H1 (cell line): ENCODE results near the gene FBXL17. TPM values are rescaled to one million over a fixed set of nuclear protein-coding genes. Genes with fewer than 3 reads are reported as not detected.
A peak's percentile ranks its signal among the peaks of the same experiment; 100 is the strongest.

Experiments used
- CTCF ChIA-PET: fragments of 300-600 bp; sonication (Branson Sonifier 250); formaldehyde crosslinking; loops from one replicate; lab custom pipeline; 2021; ENCODE audit not compliant: partially characterized antibody; lab: Charles Lee
- POLR2A ChIA-PET: fragments of 300-600 bp; sonication (Branson Sonifier 250); formaldehyde crosslinking; loops from one replicate; lab custom pipeline; 2021; ENCODE audit warnings: inconsistent platforms; ENCODE audit not compliant: partially characterized antibody; lab: Charles Lee
- DNase-seq, 2 experiments: peaks; one replicate each; pipeline versions ENCODE4 v3.0.0 to v3.0.0-alpha.2; 2010 to 2022; ENCODE audit warnings: low spot score in 2 of 2, low read depth in 1 of 2, mixed read lengths in 1 of 2
- FAIRE-seq: peaks from 2 replicates; lab custom pipeline; 2011; peaks lifted over from hg19 to GRCh38; lab: Jason Lieb, UNC
- H2AFZ ChIP-seq: 2 replicates; pipeline ENCODE4 v1.8.1; 2012; ENCODE audit warnings: low read length, inconsistent platforms
- H2AK5ac ChIP-seq: 2 replicates; pipeline ENCODE4 v1.6.1; 2013; ENCODE audit warnings: low read depth, low read length
- H2BK120ac ChIP-seq: replicated peaks from 2 replicates; pipeline ENCODE3; 2013; ENCODE audit warnings: low read depth, low read length, inconsistent platforms
- H2BK12ac ChIP-seq: 2 replicates; pipeline ENCODE4 v1.6.1; 2013; ENCODE audit warnings: low read depth, low read length
- H2BK15ac ChIP-seq: 2 replicates; pipeline ENCODE4 v1.6.1; 2013; ENCODE audit warnings: low read length
- H2BK20ac ChIP-seq: 2 replicates; pipeline ENCODE4 v1.6.1; 2013; ENCODE audit warnings: low read length
- H2BK5ac ChIP-seq: 2 replicates; pipeline ENCODE4 v1.6.1; 2013; ENCODE audit warnings: low read depth, low read length
- H3K14ac ChIP-seq: 2 replicates; pipeline ENCODE4 v1.6.1; 2013; ENCODE audit warnings: inconsistent platforms; ENCODE audit not compliant: insufficient read length
- H3K18ac ChIP-seq: 2 replicates; pipeline ENCODE4 v1.6.1; 2013; ENCODE audit warnings: low read length; ENCODE audit errors: extremely low read depth
- H3K23ac ChIP-seq: 2 replicates; pipeline ENCODE4 v1.6.1; 2013; ENCODE audit warnings: inconsistent platforms; ENCODE audit not compliant: insufficient read length
- H3K23me2 ChIP-seq: 2 replicates; pipeline ENCODE4 v1.6.1; 2013; ENCODE audit warnings: low read depth, low read length
- H3K27ac ChIP-seq: 2 replicates; pipeline ENCODE4 v1.6.1; 2011; ENCODE audit warnings: low read depth, low read length, inconsistent platforms
- H3K27me3 ChIP-seq, 4 experiments: replicated peaks in 1 of 4; 1 replicate in 1 of 4; 2 replicates in 3 of 4; pipeline versions ENCODE4 v1.6.1 to v1.8.1; 2011 to 2013; ENCODE audit warnings: low read length in 3 of 4, mild to moderate bottlenecking in 3 of 4, inconsistent platforms in 2 of 4, mixed read lengths in 2 of 4, moderate library complexity in 1 of 4; ENCODE audit not compliant: control insufficient read depth in 3 of 4, insufficient read depth in 3 of 4; ENCODE audit errors: extremely low read depth in 1 of 4
- H3K36me3 ChIP-seq, 4 experiments: 2 replicates each; pipeline versions ENCODE4 v1.6.1 to v1.8.1; 2011 to 2013; ENCODE audit warnings: mild to moderate bottlenecking in 4 of 4, low read length in 3 of 4, moderate library complexity in 2 of 4, control low read depth in 1 of 4, inconsistent platforms in 1 of 4; ENCODE audit not compliant: insufficient read depth in 4 of 4, control insufficient read depth in 2 of 4
- H3K4ac ChIP-seq: replicated peaks from 2 replicates; pipeline ENCODE3; 2013; ENCODE audit warnings: low read length, low read depth, mixed read lengths, inconsistent platforms; ENCODE audit not compliant: insufficient read length
- H3K4me1 ChIP-seq, 4 experiments: replicated peaks in 1 of 4; 1 replicate in 1 of 4; 2 replicates in 3 of 4; pipeline versions ENCODE4 v1.6.1 to v1.8.1; 2011 to 2013; ENCODE audit warnings: low read length in 3 of 4, inconsistent platforms in 2 of 4, mixed read lengths in 1 of 4; ENCODE audit not compliant: insufficient read depth in 4 of 4, control insufficient read depth in 3 of 4
- H3K4me2 ChIP-seq, 2 experiments: 2 replicates each; pipeline versions ENCODE4 v1.6.1 to v1.8.1; 2011 to 2013; ENCODE audit warnings: low read depth in 2 of 2, low read length in 2 of 2, control low read depth in 1 of 2, inconsistent platforms in 1 of 2, mild to moderate bottlenecking in 1 of 2; ENCODE audit not compliant: insufficient read depth in 1 of 2
- H3K4me3 ChIP-seq, 4 experiments: fragments of 200-600, 300-600 bp in 1 of 4; sonication (generic), shearing (Covaris generic), sonication (Bioruptor Twin) in 1 of 4; 2 replicates each; pipeline versions ENCODE4 v1.5.1 to v1.8.1; 2011 to 2016; ENCODE audit warnings: low read length in 4 of 4, low read depth in 3 of 4, control low read depth in 2 of 4, inconsistent platforms in 2 of 4, mild to moderate bottlenecking in 2 of 4, mixed read lengths in 1 of 4, moderate library complexity in 1 of 4; ENCODE audit not compliant: insufficient read depth in 2 of 4; ENCODE audit errors: extremely low read depth in 1 of 4
- H3K56ac ChIP-seq: replicated peaks from 2 replicates; pipeline ENCODE3; 2013; ENCODE audit warnings: low read depth, mild to moderate bottlenecking, mixed read lengths, low read length, inconsistent platforms; ENCODE audit not compliant: insufficient read length
- H3K79me1 ChIP-seq: 2 replicates; pipeline ENCODE4 v1.6.1; 2013; ENCODE audit warnings: low read depth, low read length, control low read depth
- H3K79me2 ChIP-seq, 2 experiments: 2 replicates each; pipeline versions ENCODE4 v1.6.1 to v1.8.1; 2012 to 2013; ENCODE audit warnings: low read length in 2 of 2, mild to moderate bottlenecking in 2 of 2, inconsistent platforms in 1 of 2; ENCODE audit not compliant: insufficient read depth in 2 of 2, control insufficient read depth in 1 of 2
- H3K9ac ChIP-seq, 4 experiments: replicated peaks in 1 of 4; 1 replicate in 1 of 4; 2 replicates in 3 of 4; pipeline versions ENCODE4 v1.6.1 to v1.8.1; 2011 to 2013; ENCODE audit warnings: low read depth in 3 of 4, low read length in 3 of 4, control low read depth in 2 of 4, mild to moderate bottlenecking in 2 of 4, moderate library complexity in 2 of 4, inconsistent platforms in 1 of 4; ENCODE audit errors: extremely low read depth in 1 of 4
- H3K9me3 ChIP-seq, 2 experiments: 2 replicates each; pipeline versions ENCODE4 v1.6.1 to v1.8.1; 2012 to 2013; ENCODE audit warnings: mild to moderate bottlenecking in 2 of 2, moderate library complexity in 2 of 2, control low read depth in 1 of 2, inconsistent platforms in 1 of 2, low read depth in 1 of 2, low read length in 1 of 2, mixed read lengths in 1 of 2; ENCODE audit not compliant: insufficient read depth in 2 of 2
- H4K20me1 ChIP-seq, 2 experiments: replicated peaks in 1 of 2; 2 replicates each; pipeline versions ENCODE3 to v1.8.1; 2011 to 2013; ENCODE audit warnings: inconsistent platforms in 2 of 2, low read length in 2 of 2, mild to moderate bottlenecking in 1 of 2; ENCODE audit not compliant: insufficient read depth in 2 of 2, control insufficient read depth in 1 of 2
- H4K5ac ChIP-seq: 2 replicates; pipeline ENCODE4 v1.6.1; 2013; ENCODE audit warnings: low read length, low read depth, mixed read lengths, inconsistent platforms; ENCODE audit not compliant: insufficient read length
- H4K8ac ChIP-seq: 2 replicates; pipeline ENCODE4 v1.8.0; 2013; ENCODE audit warnings: mild to moderate bottlenecking, moderate library complexity, low read length, inconsistent platforms; ENCODE audit not compliant: insufficient read depth; ENCODE audit errors: extremely low read depth
- H4K91ac ChIP-seq: replicated peaks from 2 replicates; pipeline ENCODE3; 2013; ENCODE audit warnings: low read length, mixed read lengths, inconsistent platforms; ENCODE audit not compliant: insufficient read length
- ATF3 ChIP-seq: IDR thresholded peaks from 2 replicates; pipeline ENCODE4 v1.6.1; 2011; ENCODE audit warnings: low read depth, mild to moderate bottlenecking, low read length; ENCODE audit not compliant: insufficient read depth
- CBX8 ChIP-seq: fragments of 300-800, 300-1000 bp; sonication (generic); IDR thresholded peaks from 2 replicates; pipeline ENCODE4 v1.7.1; 2016; ENCODE audit warnings: low read depth, low read length, borderline replicate concordance
- SAP30 ChIP-seq: fragments of 300-600 bp; sonication (generic); IDR thresholded peaks from 2 replicates; pipeline ENCODE4 v1.7.1; 2012; ENCODE audit warnings: low read length, moderate library complexity, mild to moderate bottlenecking, inconsistent platforms; ENCODE audit not compliant: insufficient read depth, insufficient replicate concordance
- SIX5 ChIP-seq: IDR thresholded peaks from 2 replicates; pipeline ENCODE4 v1.6.1; 2011; ENCODE audit warnings: mild to moderate bottlenecking, low read depth, low read length
- YY1 ChIP-seq: IDR thresholded peaks from 2 replicates; pipeline ENCODE4 v1.6.1; 2011; ENCODE audit warnings: low read depth, mild to moderate bottlenecking, low read length
- WGBS, 2 experiments: shearing (Covaris generic) in 1 of 2; methylation state at CpG; one replicate each; pipeline versions ENCODE4 v1.1.6 to v1.1.7; 2013 to 2015; ENCODE audit warnings: low lambda C conversion rate in 2 of 2, mixed read lengths in 2 of 2, inconsistent platforms in 1 of 2, low coverage in 1 of 2, missing lambda C conversion rate in 1 of 2; ENCODE audit not compliant: insufficient replicate concordance in 2 of 2, insufficient coverage in 1 of 2, insufficient read length in 1 of 2; ENCODE audit errors: extremely low coverage in 1 of 2, missing lambda C conversion rate in 1 of 2; 5-methylcytosine and 5-hydroxymethylcytosine counted together
- polyA plus RNA-seq, 7 experiments: library from polyadenylated mRNA; depleted of rRNA in 3 of 7; stranded (reverse) in 5 of 7; unstranded in 2 of 7; fragments of >200 nt in 5 of 7; fragments of 200-250 nt in 2 of 7; gene quantifications; 1 replicate in 5 of 7; 2 replicates in 1 of 7; 4 replicates in 1 of 7; pipeline versions ENCODE4 v1.2.1 to v1.2.3, GENCODE V29; 2011 to 2013; ENCODE audit warnings: missing spikeins in 2 of 7, mixed read lengths in 2 of 7
- total RNA-seq: library from RNA; stranded (reverse); fragmentation: NEBNext Ultra II Directional; extraction: Animal tissue kit (Norgen Biotek cat#: 25700); gene quantifications from 2 replicates; pipeline ENCODE4 v1.2.1, GENCODE V29; 2021
- TF ChIP-seq, protein P1 (sequence below): IDR thresholded peaks from 2 replicates; pipeline ENCODE4 v1.6.1; 2012; ENCODE audit warnings: inconsistent platforms

Gene FBXL17
- total and polyA plus RNA-seq, 2 of the 8 experiments (the other 6 are each of a cell fraction or from before 2014, with no cell fraction given) = 0.35 to 4.3 TPM

DNA sequence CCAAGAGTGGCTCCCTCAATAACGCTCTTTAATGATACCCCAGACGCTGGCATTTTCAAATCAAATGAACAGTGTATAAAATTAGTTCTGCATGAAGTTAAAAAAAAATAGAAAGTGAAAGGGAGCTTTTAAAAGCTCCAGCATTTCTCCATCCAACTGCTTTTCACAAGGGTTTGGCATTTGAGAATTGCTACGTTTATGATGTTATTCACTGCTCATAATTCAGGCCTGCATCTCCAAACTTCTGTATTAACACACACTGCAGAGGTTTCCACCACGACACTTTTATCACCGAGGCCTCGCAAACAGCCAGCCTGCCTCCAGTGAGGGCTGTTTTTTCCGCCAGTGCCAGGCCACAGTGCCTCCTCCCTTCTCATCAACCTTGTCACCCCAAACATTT lies 505.6 kb downstream of the FBXL17 start:
- no peak overlapping the region for H3K14ac ChIP-seq
- no peak overlapping the region for H2BK15ac ChIP-seq
- no peak overlapping the region for H2BK12ac ChIP-seq
- H3K4ac ChIP-seq = no peak overlapping the region
- H4K91ac ChIP-seq = no peak overlapping the region
- H3K79me2 ChIP-seq = no peaks in the 10 kb centered on the region
- POLR2A ChIA-PET = no interaction called here
- no peaks in the 10 kb centered on the region for H3K36me3 ChIP-seq
- no peak overlapping the region for H2AK5ac ChIP-seq
- H4K20me1 ChIP-seq = no peaks in the 10 kb centered on the region
- no peak overlapping the region for H3K4me2 ChIP-seq
- H3K23me2 ChIP-seq = no peaks in the 10 kb centered on the region
- H3K9me3 ChIP-seq = no peaks in the 10 kb centered on the region
- DNase-seq (no peak), FAIRE-seq (no peak)
- no peak overlapping the region for H3K4me3 ChIP-seq
- H4K8ac ChIP-seq = peak overlapping the region; percentile 79; the same call in 1 of the 2 replicates
- H2BK20ac ChIP-seq = no peak overlapping the region
- no peaks in the 10 kb centered on the region; a peak in 1 of 7 replicates for H3K4me1 ChIP-seq
- H3K23ac ChIP-seq = no peak overlapping the region
- TF ChIP-seq, protein P1, sequence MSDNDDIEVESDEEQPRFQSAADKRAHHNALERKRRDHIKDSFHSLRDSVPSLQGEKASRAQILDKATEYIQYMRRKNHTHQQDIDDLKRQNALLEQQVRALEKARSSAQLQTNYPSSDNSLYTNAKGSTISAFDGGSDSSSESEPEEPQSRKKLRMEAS = no peak
- TF ChIP-seq CBX8 (no peak), ATF3 (no peak), SIX5 (no peak), YY1 (no peak), SAP30 (no peak)
- no peak overlapping the region for H2AFZ ChIP-seq
- H3K27me3 ChIP-seq = no peaks in the 10 kb centered on the region
- H2BK5ac ChIP-seq = no peak overlapping the region
- H3K9ac ChIP-seq = no peak overlapping the region
- H3K56ac ChIP-seq = no peak overlapping the region
- 90% methylated on average over 7 of the region's 7 CpGs; no CpG with 5 or more reads in 1 of the 2 experiments for WGBS, 2 experiments
- H3K79me1 ChIP-seq = no peaks in the 10 kb centered on the region
- no peak overlapping the region for H4K5ac ChIP-seq
- no peak overlapping the region for H3K27ac ChIP-seq
- H2BK120ac ChIP-seq = no peak overlapping the region
- CTCF ChIA-PET = interaction anchor here (1.0 kb wide), 1 partner anchor 9 kb away, joined by 3 read pairs; no protein-coding TSS in a partner anchor
- no peak overlapping the region for H3K18ac ChIP-seq
